CD1c-positive myeloid dendritic cell (primary cell): Measurements from ENCODE around the gene ZNF362.

Source experiments
- DNase-seq: peaks from one replicate; pipeline ENCODE4 v3.0.0-alpha.2; 2016; ENCODE audit errors: extremely low spot score

Gene ZNF362

DNA sequence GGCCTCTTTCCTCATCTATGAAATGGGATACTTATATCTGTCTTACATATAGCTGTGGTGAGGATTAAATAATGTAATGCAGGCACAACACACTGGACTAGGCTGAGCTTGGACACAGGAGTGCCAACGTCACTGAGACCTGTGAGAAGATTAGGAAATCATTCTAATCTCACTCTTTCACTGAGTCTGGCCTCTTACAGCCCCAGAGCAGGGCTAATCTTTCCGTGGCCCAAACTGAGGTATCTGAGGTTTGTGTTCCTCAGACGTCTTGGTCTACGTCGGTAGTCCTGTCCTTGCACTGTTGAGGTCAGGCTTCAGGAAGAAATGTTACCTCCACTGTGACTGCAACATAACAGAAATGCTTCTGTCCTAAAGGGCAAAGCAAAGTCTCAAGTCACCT lies 87.2 kb downstream of the ZNF362 start:
- DNase-seq: no peak

DNA sequence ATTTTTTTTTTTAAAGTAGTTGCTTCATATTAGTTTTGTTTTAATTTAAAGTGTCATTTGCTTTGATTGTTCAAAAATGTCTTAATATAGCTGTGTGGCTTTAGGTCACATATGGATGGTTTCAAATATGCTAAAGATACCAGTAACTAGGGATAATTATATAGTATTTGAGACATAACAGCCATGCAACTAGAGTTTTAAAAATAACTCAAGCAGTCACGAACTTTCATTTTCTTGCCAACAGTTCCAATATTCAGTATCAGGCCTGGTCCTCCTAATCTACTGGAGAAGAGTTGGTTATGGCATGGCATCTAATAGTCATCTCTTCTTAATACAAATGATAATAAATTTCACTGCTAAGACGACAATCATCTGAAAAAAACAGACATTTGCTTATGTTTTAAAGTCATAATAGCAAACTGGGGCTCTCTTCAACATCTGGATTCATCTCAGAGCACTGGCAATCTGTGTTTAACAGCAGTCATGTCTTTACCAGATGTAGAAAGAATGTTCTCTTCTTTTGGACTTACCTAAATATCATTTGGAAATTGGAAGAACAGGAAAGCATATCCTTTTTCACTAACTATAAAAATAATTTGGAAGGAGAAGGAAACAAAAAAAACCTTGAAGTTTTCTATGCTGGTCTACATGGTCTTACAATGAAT lies 88.7 kb downstream of the ZNF362 start:
- DNase-seq: no peak

DNA sequence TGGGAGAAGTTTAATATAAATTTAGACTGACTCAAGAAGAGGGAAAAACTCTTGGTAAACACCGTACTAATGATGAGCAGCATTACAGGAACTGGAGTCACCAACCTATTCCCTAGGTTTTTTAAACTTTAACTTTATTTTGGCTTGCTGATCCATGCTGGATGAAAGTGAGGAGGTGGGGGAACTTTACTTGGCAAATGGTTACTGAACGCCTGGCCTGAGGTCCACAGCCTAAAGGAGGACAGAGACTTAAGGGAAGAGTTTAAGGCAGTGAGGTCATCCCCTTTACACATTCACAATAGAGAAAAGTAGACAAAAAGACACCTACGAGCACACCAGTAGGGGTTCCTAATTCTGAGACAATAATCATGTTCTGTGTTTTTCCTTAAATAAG lies 90.2 kb downstream of the ZNF362 start:
- DNase-seq: no peak

DNA sequence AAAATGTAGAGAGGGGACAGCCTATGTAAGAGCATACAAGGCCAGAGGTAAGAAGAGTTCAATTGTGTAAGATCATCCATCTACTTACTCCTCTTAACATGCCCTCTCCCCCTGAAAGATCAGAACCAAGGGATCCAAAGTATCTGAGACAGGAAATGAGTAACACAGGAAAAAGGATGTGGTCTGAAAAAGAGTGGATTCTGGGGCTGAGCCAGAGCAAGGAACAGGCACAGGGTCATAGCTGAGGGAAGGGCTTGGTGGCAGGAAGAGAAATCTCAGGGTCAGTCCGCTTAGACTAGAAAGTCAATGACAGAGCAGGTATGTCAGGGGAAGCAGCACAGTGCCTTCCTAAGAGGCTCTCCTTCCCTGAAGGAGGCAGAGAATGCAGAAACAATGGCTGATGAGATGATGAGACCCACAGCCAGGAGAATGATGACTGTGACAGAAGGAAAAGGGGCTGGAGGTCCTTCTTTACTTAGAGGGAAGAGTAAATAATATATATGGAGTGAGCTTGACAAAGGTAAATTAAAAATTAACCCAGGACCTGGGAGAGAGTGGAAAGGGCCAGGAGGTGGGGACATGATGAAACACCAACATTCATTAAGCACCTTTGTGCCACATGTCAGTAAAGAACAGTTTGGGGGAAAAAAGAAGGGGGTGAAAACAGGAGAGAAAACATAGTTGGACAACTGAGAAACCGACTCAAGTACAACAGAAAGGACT lies 90.8 kb downstream of the ZNF362 start:
- peak; percentile 67 for DNase-seq

DNA sequence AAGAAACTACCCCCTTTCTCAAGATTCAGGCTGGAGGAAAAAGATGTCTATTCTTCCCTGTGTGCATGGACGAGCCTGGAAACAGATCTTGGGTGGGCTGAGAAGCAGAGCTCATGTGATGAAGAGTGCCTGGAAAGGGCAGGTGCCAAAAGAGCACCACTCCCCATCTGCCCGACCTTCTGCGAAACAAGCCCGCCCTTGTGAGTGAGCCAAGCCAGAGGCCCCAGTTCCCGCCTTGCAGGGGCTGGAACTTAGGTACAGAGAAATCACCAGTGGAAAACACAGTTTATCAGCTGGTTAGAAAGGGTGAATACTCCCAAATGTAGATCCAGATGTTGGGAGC lies 91.3 kb downstream of the ZNF362 start:
- no peak for DNase-seq

DNA sequence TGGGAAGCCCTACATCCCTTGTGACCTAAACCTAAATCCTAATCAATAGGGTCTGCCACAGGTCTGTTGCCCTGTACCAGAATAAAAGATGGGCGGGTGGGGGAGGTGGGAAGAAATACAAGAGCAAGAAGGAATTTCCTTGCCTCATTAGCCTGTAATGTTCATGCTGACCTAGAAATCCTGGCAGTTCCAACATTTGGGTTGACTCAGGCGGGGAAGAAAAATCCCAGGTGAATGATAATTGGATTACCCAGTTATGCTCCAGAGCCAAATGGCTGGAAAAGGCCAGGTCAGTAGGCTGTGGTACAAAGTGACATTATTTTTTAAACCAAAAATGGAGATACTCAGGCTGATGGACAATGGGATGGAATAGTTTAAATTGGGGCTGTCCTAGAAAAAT lies 91.9 kb downstream of the ZNF362 start:
- DNase-seq: no peak

DNA sequence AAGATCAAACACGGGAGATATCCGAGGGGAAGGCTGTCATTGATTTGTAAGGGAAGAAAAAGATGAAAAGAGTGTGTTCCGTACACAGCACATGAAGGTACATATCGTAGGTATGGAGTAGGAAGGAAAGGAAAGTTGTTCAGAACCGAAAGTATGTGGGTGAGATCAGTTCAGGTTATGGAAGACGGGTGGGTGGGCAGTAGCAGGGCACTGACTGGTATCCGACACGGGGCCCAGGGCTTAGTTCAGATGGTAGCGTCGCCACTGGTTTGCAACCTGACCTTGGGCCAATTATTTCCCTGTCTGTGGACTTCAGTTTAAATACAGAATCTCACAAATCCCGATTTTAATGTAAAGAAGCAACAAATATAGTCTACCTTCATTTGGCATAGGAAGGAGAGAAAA lies 92.4 kb downstream of the ZNF362 start:
- DNase-seq: peak; percentile 39

- DNase-seq: peak; percentile 41
Measured at GRCh38 chr1:33349081-33349759, 92.9 kb downstream of the ZNF362 start.

GRCh38 chr1:33349778-33350610 lies 93.7 kb downstream of the ZNF362 start:
- DNase-seq: peak; percentile 91
